ENCODE measurements around the gene ZNF429. TPM values are rescaled to one million over a fixed set of nuclear protein-coding genes. Genes with fewer than 3 reads are reported as not detected.

ZNF429 gene
- total and polyA plus RNA-seq, 7 donors, result 6.5 to 15.7 (median 10.9) TPM

DNA sequence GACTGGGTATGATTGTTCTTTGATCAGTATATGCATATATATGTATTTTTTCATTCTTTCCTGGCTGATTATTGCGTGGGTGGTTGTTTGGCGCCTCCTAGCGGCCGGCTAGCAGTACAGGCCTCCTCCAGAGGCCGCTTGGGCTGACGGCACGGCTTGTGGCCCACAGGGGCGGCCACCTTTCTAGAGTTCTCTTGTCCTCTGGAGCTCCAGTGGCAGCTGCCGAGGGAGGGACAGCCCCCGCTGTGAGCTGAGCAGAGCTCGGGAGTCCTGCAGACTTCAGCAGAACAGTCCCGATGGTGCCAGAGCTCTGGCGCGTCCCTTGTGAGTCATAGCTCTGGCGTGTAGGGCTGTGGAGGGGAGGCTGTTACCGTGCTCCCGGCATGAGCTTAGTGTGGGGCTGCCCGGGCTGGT lies 22.5 kb upstream of the ZNF429 start:
- Histone ChIP-seq H3K27me3 (no peaks in the 10 kb centered on the region), H3K9me3 (no peaks in the 10 kb centered on the region), H3K4me1 (no peaks in the 10 kb centered on the region), H3K4me3 (peak overlapping the region in 2 of 4 donors; percentile 17 to 31), H3K36me3 (no peaks in the 10 kb centered on the region), H3K27ac (peak overlapping the region in 2 of 4 donors; percentile 42 to 60)
- 72 to 85% methylated on average over 18 of the region's 18 CpGs for WGBS, 2 donors
- peak; percentile 72 for DNase-seq
- intact Hi-C loops (cut with DNase I), result no loop called here
- TF ChIP-seq POLR2A (IDR thresholded peaks at IDR 0.05) (no peak), POLR2AphosphoS5 (IDR thresholded peaks at IDR 0.05) (peak in 1 of 4 donors; percentile 12), EP300 (IDR thresholded peaks at IDR 0.05) (no peak)
- TF ChIP-seq, protein P1, sequence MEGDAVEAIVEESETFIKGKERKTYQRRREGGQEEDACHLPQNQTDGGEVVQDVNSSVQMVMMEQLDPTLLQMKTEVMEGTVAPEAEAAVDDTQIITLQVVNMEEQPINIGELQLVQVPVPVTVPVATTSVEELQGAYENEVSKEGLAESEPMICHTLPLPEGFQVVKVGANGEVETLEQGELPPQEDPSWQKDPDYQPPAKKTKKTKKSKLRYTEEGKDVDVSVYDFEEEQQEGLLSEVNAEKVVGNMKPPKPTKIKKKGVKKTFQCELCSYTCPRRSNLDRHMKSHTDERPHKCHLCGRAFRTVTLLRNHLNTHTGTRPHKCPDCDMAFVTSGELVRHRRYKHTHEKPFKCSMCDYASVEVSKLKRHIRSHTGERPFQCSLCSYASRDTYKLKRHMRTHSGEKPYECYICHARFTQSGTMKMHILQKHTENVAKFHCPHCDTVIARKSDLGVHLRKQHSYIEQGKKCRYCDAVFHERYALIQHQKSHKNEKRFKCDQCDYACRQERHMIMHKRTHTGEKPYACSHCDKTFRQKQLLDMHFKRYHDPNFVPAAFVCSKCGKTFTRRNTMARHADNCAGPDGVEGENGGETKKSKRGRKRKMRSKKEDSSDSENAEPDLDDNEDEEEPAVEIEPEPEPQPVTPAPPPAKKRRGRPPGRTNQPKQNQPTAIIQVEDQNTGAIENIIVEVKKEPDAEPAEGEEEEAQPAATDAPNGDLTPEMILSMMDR (IDR thresholded peaks at IDR 0.05), result peak; percentile 41 to 84 (median 60)

DNA sequence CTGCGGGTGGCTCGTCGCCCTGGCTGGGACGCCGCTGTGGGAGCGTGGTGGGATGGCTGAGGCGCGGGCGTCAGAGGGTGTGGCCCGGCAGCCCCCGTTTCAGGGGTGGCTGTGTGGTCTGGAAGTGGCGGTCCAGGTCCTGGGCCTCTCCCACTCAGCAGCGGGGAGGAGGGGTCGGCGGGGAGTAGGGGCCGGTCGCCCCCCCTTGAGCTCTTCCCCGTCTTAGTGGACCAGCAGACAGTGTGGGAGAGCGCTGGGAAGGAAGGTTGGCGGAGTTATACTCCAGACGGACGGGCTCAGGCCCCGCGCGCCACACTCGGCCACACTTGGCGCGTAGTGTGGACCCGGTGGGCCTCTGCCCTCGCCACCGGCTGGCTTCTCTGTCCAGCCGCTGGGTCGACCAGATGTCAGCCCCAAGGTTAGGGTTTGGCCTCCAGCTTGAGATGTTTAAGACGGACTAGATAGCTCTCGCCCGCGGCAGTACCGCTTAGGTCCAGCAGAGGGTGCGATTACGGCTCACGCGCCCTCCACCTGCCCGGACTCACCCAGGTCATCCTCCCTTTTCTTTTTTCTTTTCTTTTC lies 21.7 kb upstream of the ZNF429 start:
- Histone ChIP-seq H3K4me3 (peak overlapping the region in 2 of 4 donors; percentile 0 to 31), H3K4me1 (no peaks in the 10 kb centered on the region), H3K36me3 (no peaks in the 10 kb centered on the region), H3K9me3 (no peaks in the 10 kb centered on the region), H3K27me3 (no peaks in the 10 kb centered on the region), H3K27ac (peak overlapping the region in 1 of 4 donors; percentile 60)
- intact Hi-C loops (cut with DNase I), result loop anchor here (2.0 kb wide), 1 partner anchor 215 kb away; no protein-coding TSS in a partner anchor
- 85 to 92% methylated on average over 43 of the region's 43 CpGs for WGBS, 2 donors
- TF ChIP-seq POLR2AphosphoS5 (IDR thresholded peaks at IDR 0.05) (no peak), POLR2A (IDR thresholded peaks at IDR 0.05) (no peak), EP300 (IDR thresholded peaks at IDR 0.05) (no peak)
- TF ChIP-seq, protein P1 (IDR thresholded peaks at IDR 0.05), result peak; percentile 31 to 78 (median 48)
- peak; percentile 76 for DNase-seq

DNA sequence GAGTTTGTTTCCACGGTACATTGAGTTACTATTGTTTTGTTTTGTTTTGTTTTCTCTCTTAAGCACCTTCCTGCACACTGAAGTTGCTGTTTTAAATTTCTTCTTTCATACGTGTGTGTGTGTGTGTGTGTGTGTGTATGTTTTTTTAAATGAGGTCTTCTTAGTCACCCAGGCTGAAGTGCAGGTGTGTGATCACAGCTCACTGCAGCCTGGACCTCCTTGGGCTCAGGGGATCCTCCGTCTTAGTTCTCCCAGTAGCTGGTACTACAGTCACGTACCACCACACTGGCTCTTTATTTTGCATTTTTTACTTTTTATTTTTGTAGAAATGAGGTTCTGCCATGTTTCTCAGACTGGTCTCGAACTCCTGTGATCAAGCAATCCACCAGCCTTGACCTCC lies 20.8 kb upstream of the ZNF429 start:
- no peak overlapping the region for H3K27ac ChIP-seq
- TF ChIP-seq POLR2A (IDR thresholded peaks at IDR 0.05) (no peak), EP300 (IDR thresholded peaks at IDR 0.05) (no peak), POLR2AphosphoS5 (IDR thresholded peaks at IDR 0.05) (no peak)
- TF ChIP-seq, protein P1 (IDR thresholded peaks at IDR 0.05), result no peak
- H3K9me3 ChIP-seq, result no peaks in the 10 kb centered on the region
- no peak overlapping the region for H3K4me3 ChIP-seq
- H3K4me1 ChIP-seq, result no peaks in the 10 kb centered on the region
- no peaks in the 10 kb centered on the region for H3K36me3 ChIP-seq
- H3K27me3 ChIP-seq, result no peaks in the 10 kb centered on the region
- intact Hi-C loops (cut with DNase I), result loop anchor here (2.0 kb wide), 1 partner anchor 214 kb away; no protein-coding TSS in a partner anchor
- 91 to 95% methylated on average over 5 of the region's 5 CpGs for WGBS, 2 donors
- no peak for DNase-seq

DNA sequence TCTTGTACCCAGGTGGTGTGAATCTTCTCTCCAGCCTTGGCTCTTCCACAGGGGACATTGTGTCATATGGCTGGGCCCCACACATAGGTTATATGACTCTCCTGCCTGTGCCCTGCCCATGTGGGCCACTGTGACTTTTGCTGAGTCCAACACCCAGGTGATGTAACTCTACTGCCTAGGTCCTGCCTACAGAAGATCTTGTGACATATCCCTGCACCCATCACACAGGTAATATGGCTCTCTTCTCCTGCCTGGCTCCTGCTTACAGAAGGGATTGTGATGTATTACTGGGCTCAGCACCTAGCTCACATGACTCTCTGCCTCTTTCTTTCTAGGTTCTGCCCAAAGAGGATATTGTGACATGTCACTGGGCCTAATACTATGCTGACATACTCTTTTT lies 19.5 kb upstream of the ZNF429 start:
- H3K4me3 ChIP-seq, result no peak overlapping the region
- no peaks in the 10 kb centered on the region for H3K9me3 ChIP-seq
- H3K4me1 ChIP-seq, result no peaks in the 10 kb centered on the region
- H3K27ac ChIP-seq, result no peak overlapping the region
- no peak for DNase-seq
- H3K27me3 ChIP-seq, result no peaks in the 10 kb centered on the region
- no peaks in the 10 kb centered on the region for H3K36me3 ChIP-seq
- TF ChIP-seq POLR2A (IDR thresholded peaks at IDR 0.05) (no peak), EP300 (IDR thresholded peaks at IDR 0.05) (no peak), POLR2AphosphoS5 (IDR thresholded peaks at IDR 0.05) (no peak)
- TF ChIP-seq, protein P1 (IDR thresholded peaks at IDR 0.05), result no peak
- intact Hi-C loops (cut with DNase I), result loop anchor here (2.0 kb wide), 1 partner anchor 213 kb away; no protein-coding TSS in a partner anchor

Measured in sigmoid colon (tissue), 7 donors.